Measurements from ENCODE around the gene TMEM150C. TPM values are rescaled to one million over a fixed set of nuclear protein-coding genes. Genes with fewer than 3 reads are reported as not detected.

TMEM150C gene
- total and polyA plus RNA-seq, 7 experiments from 2014 or later, result 0.07 to 0.18 TPM; not detected in 5

DNA sequence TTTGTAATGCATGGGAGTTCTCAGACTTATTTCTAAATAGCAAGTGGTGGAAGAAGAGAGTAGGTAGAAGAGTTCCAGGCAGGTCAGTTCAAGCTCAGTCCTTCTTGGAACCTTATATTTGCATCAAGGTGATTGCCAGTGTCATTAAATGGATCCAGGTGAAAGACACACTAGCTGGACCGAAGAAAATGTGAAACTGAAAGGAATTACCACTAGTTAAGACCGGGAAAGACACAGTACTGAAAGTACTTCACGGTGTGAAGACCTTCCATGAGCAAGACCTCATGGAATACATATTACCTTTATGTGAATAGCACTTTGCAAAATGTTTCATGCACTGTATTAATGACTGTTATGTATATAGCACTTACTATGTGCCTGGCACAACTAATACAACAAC, 19.1 kb downstream of the TMEM150C start:
- peaks cover 0 to 5% (median 0%) of the 10 kb centered on the region in 11 donors for H3K9me3 Mint-ChIP-seq
- peaks cover 0 to 2% (median 0%) of the 10 kb centered on the region in 7 donors for H3K4me1 Mint-ChIP-seq
- no peaks in the 10 kb centered on the region for H3K36me3 ChIP-seq (ENCODE audit: control insufficient read depth in 2 of 3, insufficient read depth in 3 of 3, low read length in 3 of 3)
- H3K4me3 Mint-ChIP-seq, result no peak overlapping the region
- intact Hi-C loops (cut with micrococcal nuclease), result no loop called here
- no peak overlapping the region for H3K27ac Mint-ChIP-seq
- ATAC-seq, result no peak
- H3K4me3 ChIP-seq (ENCODE audit: low read length), result no peak overlapping the region
- POLR2A ChIA-PET, result no interaction called here
- H3K27me3 ChIP-seq (ENCODE audit: control insufficient read depth in 2 of 2, insufficient read depth in 2 of 2, low read length in 2 of 2), result no peaks in the 10 kb centered on the region
- H3K4me1 ChIP-seq (ENCODE audit: control insufficient read depth in 2 of 2, insufficient read depth in 2 of 2, low read length in 2 of 2), result no peaks in the 10 kb centered on the region
- H3K36me3 Mint-ChIP-seq, result no peaks in the 10 kb centered on the region
- CTCF ChIA-PET, result no interaction called here
- no peak overlapping the region for H3K27ac ChIP-seq (ENCODE audit: low read depth, low read length)
- DNase-seq, result no peak
- no peaks in the 10 kb centered on the region for H3K9me3 ChIP-seq (ENCODE audit: control insufficient read depth in 2 of 3, low read length in 3 of 3)
- H3K27me3 Mint-ChIP-seq, result peaks cover 7 to 30% (median 16%) of the 10 kb centered on the region in 5 donors

DNA sequence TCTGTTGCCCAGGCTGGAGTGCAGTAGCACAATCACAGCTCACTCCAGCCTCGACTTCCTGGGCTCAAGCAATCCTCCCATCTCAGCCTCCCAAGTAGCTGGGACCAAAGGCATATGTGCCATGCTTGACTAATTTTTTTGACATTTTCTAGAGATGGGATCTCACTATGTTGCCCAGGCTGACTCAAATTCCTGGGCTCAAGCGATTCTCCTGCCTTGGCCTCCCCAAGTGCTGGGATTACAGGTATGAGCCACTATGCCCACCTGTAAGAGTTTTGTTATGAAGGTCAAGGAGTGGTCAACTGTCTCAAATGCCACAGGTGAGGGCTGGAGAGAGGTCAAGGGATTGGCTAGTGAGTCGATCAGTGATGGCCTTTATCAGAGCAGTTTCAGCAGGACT, 32.5 kb downstream of the TMEM150C start:
- CTCF ChIA-PET, result no interaction called here
- Mint-ChIP-seq H3K27me3 (peaks cover 4 to 12% (median 5%) of the 10 kb centered on the region in 5 donors), H3K36me3 (no peaks in the 10 kb centered on the region), H3K4me1 (no peaks in the 10 kb centered on the region), H3K9me3 (no peaks in the 10 kb centered on the region), H3K4me3 (no peak overlapping the region), H3K27ac (no peak overlapping the region)
- intact Hi-C loops (cut with micrococcal nuclease), result no loop called here
- Histone ChIP-seq H3K27ac (ENCODE audit: low read depth, low read length) (no peak overlapping the region), H3K9me3 (ENCODE audit: control insufficient read depth in 2 of 3, low read length in 3 of 3) (no peaks in the 10 kb centered on the region), H3K36me3 (ENCODE audit: control insufficient read depth in 2 of 3, insufficient read depth in 3 of 3, low read length in 3 of 3) (no peaks in the 10 kb centered on the region), H3K4me1 (ENCODE audit: control insufficient read depth in 2 of 2, insufficient read depth in 2 of 2, low read length in 2 of 2) (no peaks in the 10 kb centered on the region), H3K4me3 (ENCODE audit: low read length) (no peak overlapping the region), H3K27me3 (ENCODE audit: control insufficient read depth in 2 of 2, insufficient read depth in 2 of 2, low read length in 2 of 2) (no peaks in the 10 kb centered on the region)
- DNase-seq (no peak), ATAC-seq (no peak)
- POLR2A ChIA-PET, result no interaction called here

DNA sequence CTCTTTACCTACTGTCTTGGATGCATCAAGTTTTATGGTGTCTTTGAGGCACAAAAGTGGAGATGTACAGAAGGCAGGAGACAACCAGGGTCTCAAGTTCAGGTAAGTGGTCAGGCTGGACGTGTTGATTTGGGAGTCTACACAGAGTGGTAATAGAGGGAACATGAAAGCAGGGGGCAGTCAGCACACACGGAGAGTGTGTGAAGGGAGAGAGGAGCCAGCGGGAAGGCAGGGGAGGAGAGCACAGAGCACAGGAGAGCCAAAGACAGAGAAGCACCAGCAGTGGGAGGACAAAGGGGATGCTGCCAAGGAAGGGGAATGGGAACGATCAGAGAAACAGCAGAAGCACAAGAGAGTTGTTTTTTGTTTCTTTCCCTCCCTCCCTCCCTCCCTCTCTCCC, 32.9 kb downstream of the TMEM150C start:
- Mint-ChIP-seq H3K4me3 (no peak overlapping the region), H3K4me1 (no peaks in the 10 kb centered on the region), H3K36me3 (no peaks in the 10 kb centered on the region), H3K27ac (no peak overlapping the region), H3K27me3 (peaks cover 4 to 12% (median 5%) of the 10 kb centered on the region in 5 donors), H3K9me3 (no peaks in the 10 kb centered on the region)
- ChIA-PET POLR2A (no interaction called here), CTCF (no interaction called here)
- H3K4me3 ChIP-seq (ENCODE audit: low read length), result no peak overlapping the region
- no peak for ATAC-seq
- no peak for DNase-seq
- no peak overlapping the region for H3K27ac ChIP-seq (ENCODE audit: low read depth, low read length)
- intact Hi-C loops (cut with micrococcal nuclease), result no loop called here
- H3K36me3 ChIP-seq (ENCODE audit: control insufficient read depth in 2 of 3, insufficient read depth in 3 of 3, low read length in 3 of 3), result no peaks in the 10 kb centered on the region
- H3K4me1 ChIP-seq (ENCODE audit: control insufficient read depth in 2 of 2, insufficient read depth in 2 of 2, low read length in 2 of 2), result no peaks in the 10 kb centered on the region
- no peaks in the 10 kb centered on the region for H3K9me3 ChIP-seq (ENCODE audit: control insufficient read depth in 2 of 3, low read length in 3 of 3)
- H3K27me3 ChIP-seq (ENCODE audit: control insufficient read depth in 2 of 2, insufficient read depth in 2 of 2, low read length in 2 of 2), result no peaks in the 10 kb centered on the region

DNA sequence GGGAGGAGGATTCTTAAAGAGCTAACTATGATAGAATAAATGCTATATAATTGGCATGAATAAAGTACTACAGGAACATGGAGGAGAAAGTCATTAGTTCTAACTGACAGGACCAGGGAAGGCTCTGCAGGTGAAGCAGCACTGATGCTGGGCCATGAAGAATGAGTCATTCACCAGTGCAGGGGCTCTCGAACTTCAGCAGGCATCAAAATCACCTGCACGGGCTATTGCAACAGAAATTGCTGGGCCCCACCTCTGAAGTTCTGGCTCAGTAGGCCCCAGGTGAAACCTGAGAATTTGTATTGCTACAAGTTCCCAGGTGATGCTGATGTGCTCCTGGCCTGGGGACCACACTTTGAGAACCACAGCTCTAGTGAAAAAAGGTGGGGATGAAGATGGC, 33.7 kb downstream of the TMEM150C start:
- Histone ChIP-seq H3K9me3 (ENCODE audit: control insufficient read depth in 2 of 3, low read length in 3 of 3) (no peaks in the 10 kb centered on the region), H3K4me3 (ENCODE audit: low read length) (no peak overlapping the region), H3K27me3 (ENCODE audit: control insufficient read depth in 2 of 2, insufficient read depth in 2 of 2, low read length in 2 of 2) (no peaks in the 10 kb centered on the region), H3K36me3 (ENCODE audit: control insufficient read depth in 2 of 3, insufficient read depth in 3 of 3, low read length in 3 of 3) (no peaks in the 10 kb centered on the region), H3K27ac (ENCODE audit: low read depth, low read length) (no peak overlapping the region), H3K4me1 (ENCODE audit: control insufficient read depth in 2 of 2, insufficient read depth in 2 of 2, low read length in 2 of 2) (no peaks in the 10 kb centered on the region)
- POLR2A ChIA-PET, result no interaction called here
- no peaks in the 10 kb centered on the region for H3K36me3 Mint-ChIP-seq
- ATAC-seq (no peak), DNase-seq (no peak)
- no peak overlapping the region for H3K27ac Mint-ChIP-seq
- no peak overlapping the region for H3K4me3 Mint-ChIP-seq
- CTCF ChIA-PET, result no interaction called here
- H3K27me3 Mint-ChIP-seq, result peaks cover 3 to 11% (median 5%) of the 10 kb centered on the region in 5 donors
- intact Hi-C loops (cut with micrococcal nuclease), result no loop called here
- H3K4me1 Mint-ChIP-seq, result no peaks in the 10 kb centered on the region
- H3K9me3 Mint-ChIP-seq, result no peaks in the 10 kb centered on the region

GRCh38 chr4:82525307-82525911, 36.4 kb downstream of the TMEM150C start:
- ChIA-PET CTCF (no interaction called here), POLR2A (no interaction called here)
- no peaks in the 10 kb centered on the region for H3K36me3 Mint-ChIP-seq
- no peaks in the 10 kb centered on the region for H3K4me1 Mint-ChIP-seq
- no peak overlapping the region for H3K4me3 Mint-ChIP-seq
- DNase-seq (no peak), ATAC-seq (no peak)
- H3K9me3 ChIP-seq (ENCODE audit: control insufficient read depth in 2 of 3, low read length in 3 of 3), result no peaks in the 10 kb centered on the region
- H3K4me3 ChIP-seq (ENCODE audit: low read length), result no peak overlapping the region
- no peak overlapping the region for H3K27ac ChIP-seq (ENCODE audit: low read depth, low read length)
- H3K36me3 ChIP-seq (ENCODE audit: control insufficient read depth in 2 of 3, insufficient read depth in 3 of 3, low read length in 3 of 3), result no peaks in the 10 kb centered on the region
- H3K9me3 Mint-ChIP-seq, result peaks cover 0 to 2% (median 0%) of the 10 kb centered on the region in 11 donors
- H3K27ac Mint-ChIP-seq, result no peak overlapping the region
- H3K27me3 ChIP-seq (ENCODE audit: control insufficient read depth in 2 of 2, insufficient read depth in 2 of 2, low read length in 2 of 2), result no peaks in the 10 kb centered on the region
- peaks cover 4 to 18% (median 10%) of the 10 kb centered on the region in 5 donors for H3K27me3 Mint-ChIP-seq
- intact Hi-C loops (cut with micrococcal nuclease), result no loop called here
- no peaks in the 10 kb centered on the region for H3K4me1 ChIP-seq (ENCODE audit: control insufficient read depth in 2 of 2, insufficient read depth in 2 of 2, low read length in 2 of 2)

DNA sequence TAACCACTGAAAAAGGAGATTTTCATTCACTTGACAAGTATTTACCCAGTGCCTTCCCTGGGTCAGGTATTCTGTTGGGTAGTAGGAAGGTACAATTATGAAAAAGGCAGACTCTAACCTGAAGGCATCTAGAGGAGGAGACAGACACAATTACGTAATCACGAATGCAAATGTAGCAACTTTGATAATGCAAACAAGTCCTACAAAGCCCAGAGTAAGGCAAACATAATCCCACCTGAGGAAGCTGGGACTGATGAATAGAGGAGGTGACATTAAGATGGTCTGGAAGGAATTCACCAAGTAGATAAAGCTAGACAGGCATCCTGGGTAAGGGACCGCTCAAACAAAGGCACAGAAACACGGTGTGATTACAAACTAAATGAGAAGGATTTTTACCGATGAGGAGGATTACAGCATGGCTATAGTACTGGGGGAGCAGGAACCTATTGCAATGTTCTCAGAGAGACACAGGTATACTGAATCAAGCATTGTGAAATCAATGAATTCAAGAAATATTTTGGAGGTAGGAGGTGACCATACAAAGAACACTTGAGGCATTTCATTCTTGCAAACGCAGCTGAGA, 37.1 kb downstream of the TMEM150C start:
- intact Hi-C loops (cut with micrococcal nuclease), result no loop called here
- Histone ChIP-seq H3K27ac (ENCODE audit: low read depth, low read length) (no peak overlapping the region), H3K4me1 (ENCODE audit: control insufficient read depth in 2 of 2, insufficient read depth in 2 of 2, low read length in 2 of 2) (no peaks in the 10 kb centered on the region), H3K4me3 (ENCODE audit: low read length) (no peak overlapping the region), H3K9me3 (ENCODE audit: control insufficient read depth in 2 of 3, low read length in 3 of 3) (no peaks in the 10 kb centered on the region), H3K27me3 (ENCODE audit: control insufficient read depth in 2 of 2, insufficient read depth in 2 of 2, low read length in 2 of 2) (no peaks in the 10 kb centered on the region), H3K36me3 (ENCODE audit: control insufficient read depth in 2 of 3, insufficient read depth in 3 of 3, low read length in 3 of 3) (no peaks in the 10 kb centered on the region)
- Mint-ChIP-seq H3K36me3 (no peaks in the 10 kb centered on the region), H3K4me3 (no peak overlapping the region), H3K4me1 (no peaks in the 10 kb centered on the region), H3K27me3 (peaks cover 4 to 21% (median 13%) of the 10 kb centered on the region in 5 donors), H3K27ac (no peak overlapping the region), H3K9me3 (peaks cover 0 to 2% (median 0%) of the 10 kb centered on the region in 11 donors)
- ChIA-PET POLR2A (interaction anchor here (0.6 kb wide), 1 partner anchor 9 kb away, joined by 3 read pairs; no protein-coding TSS in a partner anchor), CTCF (interaction anchor here (0.7 kb wide), 1 partner anchor 210 kb away, joined by 3 read pairs; no protein-coding TSS in a partner anchor)
- DNase-seq (no peak), ATAC-seq (no peak)

DNA sequence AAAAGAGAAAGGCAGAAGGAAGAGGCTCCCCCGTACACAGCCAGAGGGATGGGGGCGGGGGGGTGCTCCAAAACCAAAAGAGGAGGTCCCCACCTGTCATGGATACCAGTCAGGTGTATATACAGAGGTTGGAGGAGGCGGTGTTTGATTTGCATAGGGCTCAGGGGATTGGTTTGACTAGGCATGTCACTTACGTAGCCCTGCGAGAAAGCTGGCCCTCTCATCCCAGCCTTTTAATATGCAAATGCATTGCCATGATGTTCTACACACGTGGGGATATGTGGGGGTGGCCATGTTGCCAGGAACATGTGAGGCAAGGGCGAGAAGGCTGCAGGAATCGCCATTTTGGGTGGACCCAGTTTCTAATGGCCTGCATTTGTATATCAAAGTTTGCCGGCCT, 38.6 kb downstream of the TMEM150C start:
- Histone ChIP-seq H3K9me3 (ENCODE audit: control insufficient read depth in 2 of 3, low read length in 3 of 3) (no peaks in the 10 kb centered on the region), H3K27ac (ENCODE audit: low read depth, low read length) (no peak overlapping the region), H3K4me3 (ENCODE audit: low read length) (no peak overlapping the region), H3K4me1 (ENCODE audit: control insufficient read depth in 2 of 2, insufficient read depth in 2 of 2, low read length in 2 of 2) (no peaks in the 10 kb centered on the region), H3K36me3 (ENCODE audit: control insufficient read depth in 2 of 3, insufficient read depth in 3 of 3, low read length in 3 of 3) (no peaks in the 10 kb centered on the region), H3K27me3 (ENCODE audit: control insufficient read depth in 2 of 2, insufficient read depth in 2 of 2, low read length in 2 of 2) (no peaks in the 10 kb centered on the region)
- Mint-ChIP-seq H3K27me3 (peaks cover 4 to 21% (median 13%) of the 10 kb centered on the region in 5 donors), H3K27ac (no peak overlapping the region), H3K9me3 (peaks cover 0 to 2% (median 0%) of the 10 kb centered on the region in 11 donors), H3K4me3 (no peak overlapping the region), H3K36me3 (no peaks in the 10 kb centered on the region), H3K4me1 (no peaks in the 10 kb centered on the region)
- DNase-seq, result no peak
- ChIA-PET POLR2A (no interaction called here), CTCF (no interaction called here)
- ATAC-seq, result no peak
- intact Hi-C loops (cut with micrococcal nuclease), result no loop called here

Data from naive thymus-derived CD4-positive, alpha-beta T cell (primary cell).